ENCODE results near the gene PNMA1.

Gene PNMA1

DNA sequence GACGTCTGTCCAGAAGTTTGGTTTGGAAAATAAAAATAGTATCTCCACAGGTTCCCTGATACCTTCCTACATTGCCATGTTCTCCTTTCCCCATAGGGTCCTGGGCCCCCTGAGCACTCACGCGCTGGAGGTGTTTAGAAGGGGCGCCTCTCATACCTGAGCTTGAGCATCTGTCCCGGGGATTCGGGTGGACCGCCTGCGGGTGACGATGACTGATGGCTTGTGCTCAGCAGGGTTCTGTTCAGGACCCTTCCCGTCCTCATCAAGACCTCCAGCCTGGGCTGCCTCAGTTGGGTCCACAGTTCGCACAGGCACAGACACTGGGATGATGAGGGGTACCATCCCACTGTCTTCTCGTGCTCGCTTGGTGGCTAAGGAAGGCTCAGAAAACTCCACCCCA is 22.7 kb upstream of the PNMA1 start:
- DNase-seq: no peak

DNA sequence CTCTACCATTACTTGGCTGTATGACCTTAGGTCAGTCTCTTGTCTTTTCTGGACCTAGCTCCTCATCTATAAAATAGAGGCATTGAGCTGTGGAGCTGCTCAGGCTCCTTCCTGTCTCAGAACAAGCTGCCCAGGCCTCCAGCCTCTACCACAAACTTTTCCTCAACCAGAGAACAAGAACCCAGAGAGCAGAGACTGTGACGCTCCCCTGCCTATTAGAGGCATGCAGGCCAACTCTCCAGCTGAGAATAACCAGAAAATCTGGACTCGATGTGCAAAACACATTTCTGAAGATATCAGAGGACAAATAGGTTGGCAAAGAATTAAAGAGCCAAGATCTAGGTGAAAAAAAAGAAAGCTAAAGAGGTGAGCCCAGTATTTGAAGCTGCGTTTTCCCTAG is 17.8 kb upstream of the PNMA1 start:
- DNase-seq: no peak

DNA sequence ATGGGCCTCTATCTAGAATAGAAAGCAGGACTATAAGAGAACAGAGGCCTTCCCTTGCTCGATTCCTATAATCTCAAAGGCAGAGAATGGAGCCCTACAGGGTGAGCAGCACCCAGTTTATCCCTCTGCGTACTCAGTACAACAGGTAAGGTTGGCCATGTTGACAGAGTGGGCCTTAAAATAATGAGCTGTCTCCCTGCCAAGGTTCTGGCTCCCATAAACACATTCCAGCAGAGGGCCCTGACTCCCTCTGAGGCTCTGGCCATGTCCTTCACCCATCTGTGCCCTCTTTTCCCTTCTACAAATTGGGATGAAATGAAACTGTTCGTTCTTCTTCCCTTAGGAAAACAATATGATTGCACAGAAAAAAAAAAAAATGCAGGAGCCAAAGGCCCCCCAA is 16.9 kb upstream of the PNMA1 start:
- DNase-seq: no peak

DNA sequence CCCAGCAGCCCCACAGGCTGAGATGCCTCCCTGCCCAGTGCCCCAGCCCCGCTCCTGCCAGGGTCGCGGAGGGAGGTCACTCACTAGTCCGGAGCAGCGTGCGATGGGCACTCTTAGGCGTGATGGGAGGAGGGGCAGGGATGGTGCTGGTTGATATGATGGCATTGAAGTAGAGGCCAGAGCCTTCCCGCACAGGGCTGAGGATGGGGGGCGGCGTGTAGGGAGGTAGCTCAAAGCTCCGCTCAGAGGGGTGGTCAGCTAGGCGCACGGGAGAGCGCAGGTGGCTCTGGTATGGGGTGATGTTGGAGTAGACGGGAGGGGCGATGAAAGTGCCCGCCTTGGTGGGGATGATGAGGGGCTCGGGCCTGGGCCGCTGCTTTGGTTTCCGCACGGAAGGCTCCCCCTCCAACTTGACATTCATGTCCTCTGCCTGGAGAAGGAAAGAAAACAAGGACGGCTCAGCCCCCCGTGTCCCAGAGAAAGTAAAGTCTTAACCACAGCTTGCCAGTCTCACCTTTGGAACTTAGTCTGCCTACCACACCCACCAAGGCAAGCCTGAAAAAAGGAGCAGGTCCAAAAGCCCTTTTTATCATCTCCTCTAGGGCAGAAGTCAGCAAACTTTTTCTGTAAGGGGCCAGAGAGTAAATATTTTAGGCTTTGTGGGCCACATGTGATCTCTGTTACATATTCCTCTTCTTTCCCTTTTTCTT is 15.5 kb upstream of the PNMA1 start:
- no peak for DNase-seq

DNA sequence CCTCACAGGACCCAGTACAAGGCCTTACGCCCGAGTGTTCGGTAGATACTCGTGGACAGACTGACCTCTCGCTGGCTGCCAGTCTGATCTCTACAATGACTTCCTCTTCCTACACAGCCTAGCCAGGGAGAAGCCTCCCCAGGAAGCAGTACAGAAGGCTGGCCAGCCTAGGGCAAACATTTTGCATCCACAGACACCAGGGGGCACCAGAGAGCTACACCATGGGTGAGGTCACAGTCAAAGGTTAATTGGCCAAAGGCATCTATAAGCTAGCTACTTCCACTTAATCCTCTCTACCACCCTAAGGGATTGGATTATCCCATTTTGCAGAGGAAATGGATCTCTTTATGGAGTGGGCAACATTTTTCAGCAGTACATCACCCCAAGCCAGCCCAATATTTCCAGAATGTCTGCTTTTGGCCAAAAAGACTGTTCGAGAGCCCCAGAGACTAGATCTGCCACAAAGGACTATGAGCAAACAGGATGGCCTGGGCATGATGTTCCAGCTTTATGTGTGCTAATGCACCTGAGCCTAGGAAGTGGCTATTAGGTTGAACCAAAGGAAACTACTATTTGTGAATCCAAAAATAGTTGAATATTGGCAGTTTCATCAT is 14.6 kb upstream of the PNMA1 start:
- peak; percentile 92 for DNase-seq

DNA sequence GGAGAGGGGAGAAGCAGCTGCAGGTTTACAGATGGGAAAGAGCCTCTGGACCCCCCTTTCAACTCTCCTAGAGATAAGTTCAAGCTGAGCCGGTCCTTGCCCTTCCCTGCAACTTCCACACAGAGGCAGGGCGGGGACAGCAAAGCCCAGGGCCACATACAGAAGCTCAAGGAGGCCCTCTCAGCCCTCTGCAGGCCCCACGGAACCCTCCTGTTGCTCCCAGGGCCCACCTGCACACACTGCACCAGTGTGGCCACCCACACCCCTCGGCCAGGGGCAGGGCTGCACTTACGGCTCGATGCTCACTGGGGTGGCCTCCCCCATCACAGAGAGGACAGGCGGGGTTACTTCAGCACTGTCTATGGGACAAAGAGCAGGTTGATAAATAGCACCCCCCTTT is 13.0 kb upstream of the PNMA1 start:
- DNase-seq: no peak

DNA sequence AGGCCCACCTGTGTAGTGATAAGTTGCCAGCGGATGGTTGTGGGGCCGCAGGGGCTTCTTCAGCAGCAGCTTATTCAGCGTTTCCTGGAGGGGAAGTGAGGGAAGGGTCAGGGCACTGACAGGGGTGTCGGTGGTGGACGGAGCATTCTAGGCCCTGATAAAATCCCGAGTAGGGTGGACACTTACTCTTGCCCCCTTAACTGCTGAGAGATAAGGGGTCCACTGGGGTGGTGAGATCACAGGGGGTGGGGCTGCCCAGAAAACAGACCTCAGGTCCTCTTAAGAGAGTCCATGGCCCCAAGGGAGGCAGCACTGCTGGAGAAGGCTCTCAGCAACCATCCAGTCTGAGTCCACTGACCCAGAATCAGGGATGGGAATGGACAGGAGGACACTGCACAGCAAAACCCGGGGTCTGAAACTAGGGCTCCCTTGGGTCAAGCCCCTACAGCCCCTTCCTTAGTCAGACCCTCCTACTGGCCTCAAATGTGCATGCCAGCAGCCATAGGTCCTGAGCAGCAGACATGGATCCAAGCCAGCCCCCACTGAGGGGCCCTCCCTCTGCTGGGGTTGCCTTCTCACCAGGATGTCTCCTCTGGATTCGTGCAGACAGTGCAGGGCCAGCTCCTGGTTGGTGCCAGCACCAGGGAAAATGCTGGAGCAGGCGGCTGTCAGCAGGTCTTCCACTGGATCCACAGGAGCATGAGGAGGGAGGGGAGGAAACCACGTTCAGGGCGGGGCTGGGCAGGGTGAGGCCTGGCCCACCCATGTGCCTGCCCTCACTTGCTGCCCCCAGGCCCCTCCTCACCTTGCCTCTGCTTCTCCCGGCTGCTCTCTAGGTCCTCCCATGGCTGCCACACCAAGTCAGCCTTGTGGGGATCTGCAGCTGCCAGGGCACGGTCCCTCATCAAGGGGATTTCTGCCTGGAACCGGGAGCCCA is 12.1 kb upstream of the PNMA1 start:
- DNase-seq: no peak

DNA sequence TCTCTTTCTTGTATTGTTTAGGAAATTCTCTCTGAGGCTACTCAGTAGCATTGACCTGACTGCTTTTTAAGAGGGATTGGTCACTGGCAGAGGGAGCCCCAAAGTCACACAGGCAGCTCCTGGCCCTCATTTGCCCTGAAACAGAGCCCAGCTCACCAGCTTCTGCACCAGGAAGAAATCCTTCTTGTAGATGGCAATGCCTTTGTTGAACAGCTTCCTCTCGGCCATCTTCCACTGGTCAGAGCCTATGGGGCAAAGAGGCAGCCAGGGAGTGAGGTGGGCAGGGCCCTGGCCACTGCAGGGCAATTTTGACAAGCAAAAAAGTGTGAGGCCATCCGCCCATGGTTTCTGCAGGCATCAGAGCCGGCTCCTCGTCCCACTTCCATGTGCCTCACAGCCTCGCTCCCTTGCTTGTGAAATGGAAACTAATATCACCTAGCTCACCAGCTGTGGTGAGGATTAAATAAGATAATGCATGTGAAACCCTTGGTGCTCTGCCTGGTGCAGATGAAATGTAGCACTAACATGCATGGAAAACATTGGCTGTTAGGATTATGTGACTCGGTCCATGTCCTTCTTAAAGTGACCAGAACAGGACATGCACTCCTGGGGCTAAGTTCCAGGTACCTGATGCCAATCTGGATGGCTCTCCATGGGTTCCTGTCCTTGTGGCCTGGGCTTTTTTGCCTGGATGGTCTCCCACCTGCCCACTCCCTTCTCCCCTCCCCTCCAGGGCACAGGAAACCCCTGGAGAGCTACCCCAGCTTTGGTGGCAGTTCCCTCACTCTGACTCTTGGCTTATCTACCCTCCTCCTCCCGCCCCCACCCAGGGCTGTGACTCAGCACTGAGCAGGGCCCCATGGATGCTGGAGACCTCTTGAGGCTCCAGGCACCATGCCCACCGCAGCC is 11.2 kb upstream of the PNMA1 start:
- DNase-seq: peak; percentile 28

DNA sequence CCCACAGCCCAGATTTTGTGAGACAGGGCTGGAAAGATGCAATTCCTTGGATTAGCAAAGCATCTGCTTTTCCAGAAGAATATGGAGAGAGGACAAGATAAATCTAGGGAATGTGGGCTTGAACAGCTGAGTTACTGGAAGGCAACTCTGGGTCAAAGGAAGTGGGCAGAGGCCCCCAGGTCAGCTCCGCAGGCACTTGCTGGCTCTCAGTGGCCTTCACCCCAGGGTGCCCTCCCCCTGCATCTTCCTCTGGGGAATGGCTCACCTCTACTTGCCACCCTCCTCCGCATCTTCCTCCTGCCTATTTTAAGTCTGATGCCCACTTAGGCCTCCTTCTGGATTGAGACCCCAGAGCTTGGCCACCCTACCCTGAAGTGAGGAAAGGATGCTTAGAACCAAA is 10.5 kb upstream of the PNMA1 start:
- DNase-seq: no peak

DNA sequence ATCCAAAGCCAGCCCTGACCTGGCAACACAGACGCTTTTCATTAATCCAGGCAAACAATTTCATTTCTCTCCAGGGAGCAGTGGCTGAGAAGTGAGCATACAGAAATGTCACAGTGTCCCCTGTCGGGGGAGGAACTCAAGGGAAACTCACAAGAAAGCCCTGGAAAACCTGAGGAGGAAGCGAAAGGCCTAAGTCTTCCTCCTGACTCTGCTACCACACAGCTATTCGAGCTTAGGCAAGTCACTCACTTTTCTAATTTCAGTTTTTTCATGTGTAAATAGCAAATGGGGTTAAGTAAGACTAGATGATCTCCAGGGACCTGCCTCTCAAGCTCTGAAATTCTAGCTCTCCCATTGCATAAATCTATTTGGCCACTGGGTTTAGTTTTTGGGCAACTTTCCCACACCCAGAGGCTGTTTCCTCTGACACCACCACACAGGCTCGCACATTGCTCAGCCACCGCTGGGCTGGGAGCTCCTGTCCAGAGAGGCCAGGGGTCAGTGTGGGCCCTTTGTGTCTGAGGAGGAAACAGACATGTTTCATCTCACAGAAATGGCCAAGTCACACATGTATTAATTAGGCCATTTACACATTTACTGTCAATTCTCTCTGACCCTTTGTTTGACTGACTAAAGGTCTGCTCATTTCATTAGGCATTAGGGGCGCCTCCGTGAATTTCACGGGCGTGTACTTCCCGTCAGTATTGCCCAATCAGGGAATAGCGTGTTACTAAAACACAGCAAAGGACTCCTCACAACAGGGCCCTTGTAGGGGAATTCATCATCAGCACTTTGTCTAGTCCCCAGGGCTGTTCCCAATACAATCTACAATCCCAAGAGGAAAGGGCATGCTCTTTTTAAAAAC is 9.8 kb upstream of the PNMA1 start:
- DNase-seq: no peak

DNA sequence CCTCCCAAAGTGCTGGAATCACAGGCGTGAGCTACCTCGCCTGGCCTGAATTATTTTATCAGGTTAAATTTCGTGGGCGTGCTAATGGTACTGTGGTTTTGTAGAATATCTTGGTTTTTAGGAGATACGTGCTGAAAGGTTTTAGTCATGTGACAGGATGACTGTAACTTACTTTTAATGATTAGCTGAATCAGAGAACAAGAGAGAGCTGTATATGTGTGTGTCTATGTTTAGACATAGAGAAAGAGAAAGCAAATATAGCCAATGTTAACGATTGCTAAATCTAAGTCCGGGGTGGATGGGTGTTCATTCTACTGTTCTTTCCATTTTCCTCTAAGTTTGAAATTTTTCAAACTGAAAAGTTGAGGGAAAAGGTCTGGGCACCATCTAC is 9.2 kb upstream of the PNMA1 start:
- no peak for DNase-seq

DNA sequence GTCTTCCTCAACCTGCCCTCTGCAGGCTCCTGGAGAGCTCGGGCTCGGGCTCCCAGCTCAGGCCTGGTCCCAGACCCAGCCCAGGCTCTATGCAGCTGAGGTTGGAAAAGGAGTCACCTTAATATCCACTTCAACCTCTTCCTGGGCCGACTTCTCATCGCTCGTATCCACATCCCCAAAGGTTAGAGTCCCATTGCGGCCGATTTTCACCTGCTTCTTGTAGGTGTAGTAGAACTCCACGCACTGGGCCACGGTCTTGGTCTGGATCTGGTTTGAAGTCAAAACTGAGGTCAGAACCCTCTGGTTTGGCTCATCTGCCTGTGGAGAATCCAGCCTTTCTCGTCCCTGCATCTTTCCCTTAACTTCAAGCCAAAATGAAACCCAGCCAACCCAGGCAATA is 8.4 kb upstream of the PNMA1 start:
- no peak for DNase-seq

DNA sequence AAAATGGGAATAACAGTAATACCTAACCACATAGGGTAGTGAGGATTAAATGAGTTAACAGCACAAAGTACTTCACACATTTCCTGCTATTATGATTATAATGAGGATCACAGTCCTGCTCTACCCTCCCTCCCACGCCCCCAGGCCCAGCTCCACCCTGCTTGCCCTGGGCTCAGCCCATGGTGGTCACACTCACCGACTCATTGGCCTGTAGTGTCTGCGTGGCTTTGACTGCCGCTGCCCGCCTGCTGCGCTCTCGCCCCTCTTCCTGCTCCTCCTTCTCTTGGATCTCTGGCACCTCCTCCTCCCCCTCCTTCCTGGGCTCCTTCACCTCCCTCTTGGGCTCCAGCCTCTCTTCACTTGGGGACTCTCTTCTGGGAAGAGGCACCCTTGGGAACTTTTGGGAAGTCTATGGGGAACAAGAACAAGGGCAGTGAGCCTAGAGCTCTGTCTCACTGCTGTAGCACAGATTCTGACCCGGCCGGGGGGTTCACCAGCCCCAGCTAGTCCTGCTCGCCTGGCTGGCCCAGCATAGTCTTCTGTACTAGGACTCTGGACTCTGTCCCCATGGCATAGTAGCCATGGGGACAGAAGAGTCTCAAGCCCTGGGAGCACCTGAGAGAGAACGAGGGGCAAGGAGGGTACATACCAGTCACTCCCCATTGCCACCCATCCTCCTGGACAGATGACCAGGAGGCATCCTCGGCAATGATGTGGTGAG is 7.1 kb upstream of the PNMA1 start:
- DNase-seq: no peak

DNA sequence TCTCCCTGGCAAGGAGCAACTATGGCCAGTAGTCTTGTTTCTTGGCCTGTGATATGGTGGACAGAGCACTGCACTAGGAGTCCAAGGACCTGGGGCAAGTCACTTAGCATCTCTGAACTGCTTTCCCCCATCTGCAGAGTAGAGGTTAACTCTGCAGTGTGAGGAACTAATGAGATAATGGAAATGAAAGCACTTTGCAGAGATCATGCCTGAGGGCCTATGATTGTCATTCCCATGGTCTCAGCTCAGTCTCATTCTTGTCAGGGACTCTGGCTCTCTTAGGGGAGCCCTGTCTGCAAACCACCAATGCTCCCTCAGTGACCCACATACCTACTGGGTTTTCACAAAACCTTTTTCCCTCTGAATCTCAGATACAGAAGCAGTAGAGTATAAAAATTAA is 6.5 kb upstream of the PNMA1 start:
- DNase-seq: no peak

DNA sequence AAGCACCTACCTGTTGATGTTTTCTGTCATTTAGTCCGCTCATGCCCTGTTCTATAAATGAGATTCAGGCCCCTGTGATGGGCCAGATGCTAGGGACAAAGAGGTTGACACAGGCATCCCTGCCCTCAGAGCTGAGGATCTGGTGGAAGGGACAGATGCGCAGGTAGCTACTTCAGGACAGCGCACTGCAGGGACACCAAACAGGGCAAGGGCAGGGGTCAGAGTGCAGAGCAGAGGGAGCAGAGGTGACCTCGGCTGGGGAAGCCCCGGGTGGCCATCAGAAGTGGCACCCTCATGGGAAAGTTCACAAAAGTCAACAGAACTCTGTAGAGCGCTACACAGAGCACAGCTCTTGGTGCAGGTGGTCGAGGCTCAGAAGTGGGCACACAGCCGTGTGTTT is 5.6 kb upstream of the PNMA1 start:
- DNase-seq: no peak

DNA sequence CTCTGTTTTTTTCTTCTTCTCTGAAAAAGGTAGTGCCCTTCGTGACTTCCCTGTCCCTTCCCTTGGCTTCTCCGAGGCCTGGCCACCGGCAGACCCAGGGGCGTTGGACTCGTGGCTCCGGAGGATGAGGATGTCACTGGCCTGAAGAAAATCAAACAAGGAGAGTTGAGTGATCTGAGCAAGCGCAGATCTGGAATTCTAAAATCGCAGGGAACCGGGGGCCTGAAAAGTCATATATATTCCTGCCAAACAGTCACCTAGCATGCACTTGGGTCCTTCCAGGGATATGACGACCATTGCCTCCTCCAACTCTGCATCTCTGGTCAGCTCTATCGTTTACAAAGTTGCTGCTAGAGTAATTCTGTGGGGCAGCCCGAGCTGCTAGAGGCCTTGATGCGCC is 5.2 kb upstream of the PNMA1 start:
- DNase-seq: no peak

DNA sequence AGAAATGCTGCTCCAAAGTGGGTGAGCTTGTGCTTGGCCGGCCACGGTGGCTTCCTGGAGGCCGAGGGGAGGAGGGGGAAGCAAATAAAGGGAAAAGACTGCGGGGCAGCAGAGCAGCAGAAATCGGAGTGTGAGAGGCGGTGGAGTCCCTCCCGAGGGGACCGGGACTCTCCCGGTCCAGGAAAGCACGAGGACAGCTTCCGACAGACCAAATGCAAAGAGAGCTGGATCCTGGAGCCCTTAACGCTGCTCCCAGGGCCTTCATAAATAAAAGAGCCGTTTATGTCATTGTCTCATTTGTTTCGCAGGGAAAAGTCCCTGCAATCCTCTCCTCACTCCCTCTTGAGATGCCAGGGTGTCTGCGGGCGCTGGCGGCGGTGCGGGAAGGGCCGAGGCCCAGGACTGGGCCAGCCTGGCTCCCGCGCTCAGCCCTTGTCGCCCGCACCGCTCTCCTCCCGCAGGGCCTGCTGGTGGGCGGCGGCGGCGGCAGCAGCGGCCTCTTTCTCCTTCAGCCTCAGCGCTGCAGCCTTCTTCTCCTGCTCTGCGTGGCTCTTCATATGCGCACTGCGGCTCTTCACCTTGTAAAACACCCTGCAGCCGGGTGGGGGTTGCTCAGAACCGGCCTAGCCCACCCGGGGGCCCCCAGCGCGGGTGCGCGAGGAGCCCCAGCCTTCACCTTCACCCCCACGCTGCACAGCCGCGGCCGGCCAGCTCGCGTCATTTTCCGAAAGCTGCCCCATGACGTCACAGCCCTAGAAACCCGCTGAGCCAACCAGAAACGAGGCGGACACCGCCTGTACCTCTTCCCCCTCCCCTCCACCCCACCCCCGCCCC is 4.5 kb upstream of the PNMA1 start:
- no peak for DNase-seq

DNA sequence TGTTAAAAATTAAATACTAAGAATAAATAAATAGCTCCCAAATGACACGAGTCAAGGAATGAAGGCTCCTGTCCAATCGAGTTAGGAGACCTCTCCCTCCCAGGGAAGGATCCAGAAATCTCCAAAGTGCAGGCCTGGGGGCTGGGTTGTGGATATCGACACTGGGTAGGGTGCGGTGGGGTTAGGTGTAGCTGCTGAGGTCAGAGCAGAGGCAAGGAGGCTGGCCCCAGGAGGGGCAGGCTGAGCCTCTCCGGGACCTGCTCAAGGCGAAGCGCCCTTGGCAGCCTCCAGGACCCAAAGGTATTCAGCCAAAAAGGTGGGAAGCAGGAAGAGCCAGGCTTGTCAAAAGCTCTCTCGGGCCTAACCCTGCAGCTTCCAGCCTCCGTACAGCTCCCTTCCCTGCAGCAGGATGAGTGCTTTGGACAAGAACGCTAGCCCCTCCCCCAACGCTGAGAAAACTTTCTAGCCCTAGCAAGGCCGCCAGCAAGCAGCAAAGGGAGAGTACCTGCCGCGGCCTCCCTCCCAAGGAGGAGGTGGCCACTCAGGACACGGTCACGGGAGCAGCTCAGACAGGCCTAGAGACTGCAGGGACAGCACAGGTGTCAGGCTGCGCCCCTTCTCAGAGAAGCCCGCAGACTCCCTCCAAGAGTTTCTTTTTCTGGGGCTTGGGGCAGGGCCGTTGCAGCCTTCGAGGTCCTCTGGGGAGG is 3.7 kb upstream of the PNMA1 start:
- no peak for DNase-seq

DNA sequence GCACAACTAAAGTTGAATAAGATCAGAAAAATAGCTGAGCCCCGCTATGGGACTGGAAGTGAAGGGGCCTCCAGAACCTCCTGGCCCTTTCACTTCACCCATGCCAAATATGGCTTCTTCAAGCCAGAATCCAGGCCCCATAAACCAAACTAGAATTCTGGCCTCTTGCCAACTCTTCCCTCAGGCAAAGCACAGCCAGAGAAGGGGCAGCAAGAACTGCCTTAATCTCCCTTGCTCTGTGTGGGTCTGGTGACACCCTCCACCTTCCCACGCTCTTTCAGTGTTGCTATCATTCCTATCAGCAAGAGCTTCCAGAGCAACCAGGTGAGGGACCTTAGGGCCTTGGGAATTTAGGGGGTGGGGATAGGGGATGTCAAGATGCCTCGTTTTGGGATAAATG is 3.1 kb upstream of the PNMA1 start:
- DNase-seq: no peak

DNA sequence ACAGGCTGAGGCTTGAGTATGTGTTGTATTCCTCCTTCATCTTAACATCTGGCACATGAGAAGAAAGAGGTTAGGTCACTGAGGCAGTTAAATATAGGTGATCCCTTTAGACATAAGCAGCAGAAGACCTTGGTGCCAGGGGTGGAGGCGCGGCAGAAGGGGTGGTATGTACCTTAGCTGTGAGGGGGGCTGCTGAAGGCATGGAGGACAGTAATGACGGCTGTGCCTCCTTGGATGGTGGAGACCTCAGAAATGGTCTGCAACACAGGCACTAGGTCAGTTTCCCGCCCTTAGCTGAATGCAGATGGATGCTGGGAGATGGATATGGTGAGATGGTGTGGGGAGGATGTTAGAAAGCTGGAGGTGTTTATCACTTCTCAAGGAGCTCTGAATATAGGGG is 1.5 kb upstream of the PNMA1 start:
- no peak for DNase-seq

All from stimulated activated CD4-positive, alpha-beta T cell treated with anti-CD3 and anti-CD28 coated beads, Interleukin-4, amount 100 ng/mL, for 24 hours (primary cell).